Measurements from ENCODE around the gene CREBBP.

CREBBP gene

GRCh38 chr16:3878610-3879009, 1.9 kb downstream of the CREBBP start:
- no peaks in the 10 kb centered on the region; the same call in 1 of the 2 replicates for H3K36me3 ChIP-seq (ENCODE audit: control insufficient read depth, insufficient read depth, low read length)
- DNase-seq (ENCODE audit: extremely low read depth, insufficient read length) = no peak
- peak overlapping the region; percentile 91 for H3K4me3 ChIP-seq (replicated peaks; ENCODE audit: low read depth, low read length)
- no peaks in the 10 kb centered on the region for H3K27me3 ChIP-seq (replicated peaks; ENCODE audit: control insufficient read depth, insufficient read depth, low read length)
- TF ChIP-seq, protein P1, sequence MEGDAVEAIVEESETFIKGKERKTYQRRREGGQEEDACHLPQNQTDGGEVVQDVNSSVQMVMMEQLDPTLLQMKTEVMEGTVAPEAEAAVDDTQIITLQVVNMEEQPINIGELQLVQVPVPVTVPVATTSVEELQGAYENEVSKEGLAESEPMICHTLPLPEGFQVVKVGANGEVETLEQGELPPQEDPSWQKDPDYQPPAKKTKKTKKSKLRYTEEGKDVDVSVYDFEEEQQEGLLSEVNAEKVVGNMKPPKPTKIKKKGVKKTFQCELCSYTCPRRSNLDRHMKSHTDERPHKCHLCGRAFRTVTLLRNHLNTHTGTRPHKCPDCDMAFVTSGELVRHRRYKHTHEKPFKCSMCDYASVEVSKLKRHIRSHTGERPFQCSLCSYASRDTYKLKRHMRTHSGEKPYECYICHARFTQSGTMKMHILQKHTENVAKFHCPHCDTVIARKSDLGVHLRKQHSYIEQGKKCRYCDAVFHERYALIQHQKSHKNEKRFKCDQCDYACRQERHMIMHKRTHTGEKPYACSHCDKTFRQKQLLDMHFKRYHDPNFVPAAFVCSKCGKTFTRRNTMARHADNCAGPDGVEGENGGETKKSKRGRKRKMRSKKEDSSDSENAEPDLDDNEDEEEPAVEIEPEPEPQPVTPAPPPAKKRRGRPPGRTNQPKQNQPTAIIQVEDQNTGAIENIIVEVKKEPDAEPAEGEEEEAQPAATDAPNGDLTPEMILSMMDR (IDR thresholded peaks at IDR 0.05; ENCODE audit: insufficient read depth, low read length, poor library complexity, severe bottlenecking) = no peak

DNA sequence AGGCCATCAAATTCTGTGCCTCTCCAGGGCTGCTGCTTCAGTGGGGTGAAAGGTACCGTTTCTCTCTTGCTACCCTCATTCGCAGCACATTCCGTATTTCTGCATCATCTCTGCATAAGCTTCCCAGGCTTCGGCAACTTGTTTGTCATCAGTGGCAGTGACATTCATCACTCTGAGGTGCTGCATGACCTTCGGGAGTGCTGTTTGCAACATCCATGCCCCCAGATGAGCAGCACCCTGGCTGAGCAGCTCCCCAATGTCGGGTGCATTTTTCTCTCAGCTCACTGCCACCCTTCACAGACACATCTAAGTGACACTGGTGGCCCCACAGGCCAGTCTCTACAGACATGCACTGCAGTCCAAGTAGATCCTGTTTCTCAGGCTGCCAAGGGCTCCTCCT, 3.8 kb downstream of the CREBBP start:
- Histone ChIP-seq H3K4me3 (replicated peaks; ENCODE audit: low read depth, low read length) (no peak overlapping the region), H3K36me3 (ENCODE audit: control insufficient read depth, insufficient read depth, low read length) (no peaks in the 10 kb centered on the region; the same call in 1 of the 2 replicates), H3K27me3 (replicated peaks; ENCODE audit: control insufficient read depth, insufficient read depth, low read length) (no peaks in the 10 kb centered on the region)
- DNase-seq (ENCODE audit: extremely low read depth, insufficient read length) = no peak
- TF ChIP-seq, protein P1 (IDR thresholded peaks at IDR 0.05; ENCODE audit: insufficient read depth, low read length, poor library complexity, severe bottlenecking) = no peak

DNA sequence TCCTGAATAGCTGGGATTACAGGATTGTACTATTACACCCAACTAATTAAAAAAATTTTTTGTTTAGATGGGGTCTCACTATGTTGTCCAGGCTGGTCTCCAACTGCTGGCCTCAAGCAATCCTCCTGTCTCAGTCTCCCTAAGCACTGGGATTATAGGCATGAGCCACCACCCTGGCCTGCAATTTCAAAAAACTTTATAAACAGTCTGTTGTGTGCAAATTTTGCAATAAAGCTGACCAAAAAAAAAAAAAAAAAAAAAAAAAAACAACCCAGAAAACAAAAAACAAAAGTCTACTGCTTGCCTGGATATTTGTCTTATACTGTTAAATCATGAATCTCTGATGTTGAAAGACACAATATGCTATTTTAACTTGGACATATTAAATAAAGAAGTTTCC, 4.4 kb downstream of the CREBBP start:
- H3K27me3 ChIP-seq (replicated peaks; ENCODE audit: control insufficient read depth, insufficient read depth, low read length) = no peaks in the 10 kb centered on the region
- TF ChIP-seq, protein P1 (IDR thresholded peaks at IDR 0.05; ENCODE audit: insufficient read depth, low read length, poor library complexity, severe bottlenecking) = no peak
- no peak for DNase-seq (ENCODE audit: extremely low read depth, insufficient read length)
- H3K4me3 ChIP-seq (replicated peaks; ENCODE audit: low read depth, low read length) = no peak overlapping the region
- no peaks in the 10 kb centered on the region; the same call in 1 of the 2 replicates for H3K36me3 ChIP-seq (ENCODE audit: control insufficient read depth, insufficient read depth, low read length)

GRCh38 chr16:3874794-3875692, 5.5 kb downstream of the CREBBP start:
- no peak for DNase-seq (ENCODE audit: extremely low read depth, insufficient read length)
- TF ChIP-seq, protein P1 (IDR thresholded peaks at IDR 0.05; ENCODE audit: insufficient read depth, low read length, poor library complexity, severe bottlenecking) = no peak
- Histone ChIP-seq H3K36me3 (ENCODE audit: control insufficient read depth, insufficient read depth, low read length) (no peaks in the 10 kb centered on the region; the same call in 1 of the 2 replicates), H3K27me3 (replicated peaks; ENCODE audit: control insufficient read depth, insufficient read depth, low read length) (no peaks in the 10 kb centered on the region), H3K4me3 (replicated peaks; ENCODE audit: low read depth, low read length) (no peak overlapping the region)

GRCh38 chr16:3874242-3874641, 6.3 kb downstream of the CREBBP start:
- TF ChIP-seq, protein P1 (IDR thresholded peaks at IDR 0.05; ENCODE audit: insufficient read depth, low read length, poor library complexity, severe bottlenecking) = no peak
- no peak for DNase-seq (ENCODE audit: extremely low read depth, insufficient read length)
- H3K27me3 ChIP-seq (replicated peaks; ENCODE audit: control insufficient read depth, insufficient read depth, low read length) = no peaks in the 10 kb centered on the region
- no peak overlapping the region for H3K4me3 ChIP-seq (replicated peaks; ENCODE audit: low read depth, low read length)
- no peaks in the 10 kb centered on the region; the same call in 1 of the 2 replicates for H3K36me3 ChIP-seq (ENCODE audit: control insufficient read depth, insufficient read depth, low read length)

Data from GM06990 (cell line).